ENCODE data around the gene PTPRD.

PTPRD gene

DNA sequence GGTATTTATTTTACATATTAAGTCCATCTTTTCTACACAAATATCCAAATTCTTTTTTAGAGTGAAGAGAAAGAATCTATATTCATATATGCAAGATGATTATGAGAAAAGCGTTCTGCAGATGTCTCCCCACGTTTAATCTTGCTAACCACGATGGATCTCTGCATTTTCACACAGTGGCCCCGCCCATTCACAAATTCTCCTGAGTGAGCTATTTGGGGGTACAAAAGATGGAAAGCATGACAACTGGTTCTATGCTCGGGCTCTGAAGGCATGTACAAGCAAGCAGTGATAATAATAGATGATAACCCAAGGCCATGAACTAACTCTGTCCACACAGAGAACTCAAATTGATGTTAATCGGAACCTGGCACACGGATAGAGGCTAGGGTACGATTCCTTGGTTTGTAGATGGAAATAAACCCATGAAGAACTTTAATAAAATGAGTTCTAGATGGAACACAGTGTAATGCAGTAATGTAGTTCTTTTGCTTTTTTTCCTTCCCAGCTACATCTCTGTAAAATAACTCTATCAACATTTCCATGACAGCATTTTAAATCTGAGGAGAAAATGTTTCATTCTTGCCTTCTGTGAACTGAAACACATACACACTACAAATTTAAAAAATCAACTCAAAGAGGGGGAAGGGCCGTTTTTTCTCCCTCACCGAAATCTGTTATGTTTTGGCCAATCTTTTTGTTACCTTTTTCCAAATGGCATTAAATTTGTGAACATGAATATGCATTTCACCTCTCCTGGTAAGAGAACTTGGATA lies 1961.5 kb downstream of the PTPRD start:
- no peak for FAIRE-seq

- no peak for FAIRE-seq
These were observed 1963.0 kb downstream of the PTPRD start for GRCh38 chr9:8649807-8650206.

- FAIRE-seq, result no peak
These were observed 1963.6 kb downstream of the PTPRD start for GRCh38 chr9:8649160-8649559.

GRCh38 chr9:8648271-8648845 lies 1964.4 kb downstream of the PTPRD start:
- no peak for FAIRE-seq

DNA sequence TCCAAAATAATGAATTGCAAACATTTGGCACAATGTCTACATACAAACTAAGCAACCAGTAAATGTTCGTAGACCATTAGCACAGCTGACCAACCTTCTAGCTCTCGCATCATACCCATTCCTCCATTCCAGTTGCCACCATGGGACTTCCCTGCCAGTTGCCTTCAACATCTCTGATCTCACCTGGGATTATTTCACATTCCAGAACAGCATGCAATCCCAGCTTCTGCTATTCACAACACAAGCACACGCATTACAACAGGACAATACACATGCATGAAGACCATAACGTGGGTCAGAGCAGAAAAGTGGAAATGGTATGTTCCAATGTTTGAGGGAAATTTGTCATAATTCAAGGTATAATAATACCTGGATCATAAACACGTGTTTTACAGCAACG lies 1965.0 kb downstream of the PTPRD start:
- FAIRE-seq, result no peak

- FAIRE-seq, result no peak
These were observed 1968.2 kb downstream of the PTPRD start for GRCh38 chr9:8644571-8644970.

GRCh38 chr9:8643896-8644295 lies 1968.9 kb downstream of the PTPRD start:
- FAIRE-seq, result no peak

DNA sequence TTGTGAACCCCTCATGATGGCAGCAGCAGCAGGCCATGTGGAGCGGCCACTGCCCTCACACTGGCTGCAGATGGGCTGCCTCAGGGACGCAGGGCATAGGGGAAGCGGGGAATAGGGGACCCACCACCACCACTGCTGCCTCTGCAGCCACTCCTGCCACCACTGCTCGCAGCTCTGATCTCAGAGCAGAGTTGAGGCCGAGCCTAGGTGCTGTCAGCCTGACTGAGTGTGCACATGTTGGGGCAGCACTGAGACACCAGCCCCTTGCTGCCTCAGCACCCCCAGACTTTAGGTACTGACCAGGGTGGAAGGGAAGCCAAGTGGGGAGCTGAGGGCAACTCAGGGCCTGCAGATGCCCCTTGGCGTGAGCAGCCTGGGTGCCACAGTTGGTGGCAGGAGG lies 1969.3 kb downstream of the PTPRD start:
- no peak for FAIRE-seq

DNA sequence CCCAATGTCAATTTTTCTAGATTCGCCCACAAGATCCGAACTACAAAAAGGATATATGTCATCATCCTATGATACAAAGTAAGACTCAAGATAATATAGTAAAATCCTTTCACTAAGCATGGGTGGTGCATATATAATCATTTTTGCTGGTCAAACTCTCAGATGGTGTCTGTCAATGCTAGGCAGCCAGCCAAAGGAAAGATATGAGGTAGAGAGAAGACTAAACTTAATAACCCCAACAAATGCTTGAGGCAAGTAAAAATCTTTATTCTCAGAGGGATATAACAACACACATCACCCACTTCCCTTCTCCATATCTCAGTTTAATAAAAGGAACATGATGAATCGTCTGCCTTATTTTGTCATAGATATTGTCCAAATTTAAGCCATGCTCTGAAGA lies 1972.0 kb downstream of the PTPRD start:
- FAIRE-seq, result no peak

GRCh38 chr9:8637626-8638025 lies 1975.2 kb downstream of the PTPRD start:
- FAIRE-seq, result no peak

DNA sequence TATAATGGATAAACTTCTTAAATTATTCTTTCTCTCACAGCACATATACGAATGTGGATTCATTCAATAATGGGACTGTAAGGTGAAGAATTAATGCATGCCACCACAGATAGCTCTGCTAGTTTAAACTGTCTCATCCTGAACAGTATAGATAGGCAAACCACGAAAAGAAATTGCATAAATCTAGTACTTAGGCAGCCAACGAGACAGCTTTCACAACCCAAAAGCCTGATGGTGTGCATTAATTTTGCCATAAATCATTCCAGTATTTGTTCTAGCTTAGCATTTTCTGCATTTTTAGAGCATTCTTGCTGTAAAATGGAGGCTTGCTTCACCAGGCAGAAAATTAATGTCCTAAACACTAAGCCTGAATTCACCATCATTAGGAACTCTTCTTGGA lies 1979.0 kb downstream of the PTPRD start:
- no peak for FAIRE-seq

DNA sequence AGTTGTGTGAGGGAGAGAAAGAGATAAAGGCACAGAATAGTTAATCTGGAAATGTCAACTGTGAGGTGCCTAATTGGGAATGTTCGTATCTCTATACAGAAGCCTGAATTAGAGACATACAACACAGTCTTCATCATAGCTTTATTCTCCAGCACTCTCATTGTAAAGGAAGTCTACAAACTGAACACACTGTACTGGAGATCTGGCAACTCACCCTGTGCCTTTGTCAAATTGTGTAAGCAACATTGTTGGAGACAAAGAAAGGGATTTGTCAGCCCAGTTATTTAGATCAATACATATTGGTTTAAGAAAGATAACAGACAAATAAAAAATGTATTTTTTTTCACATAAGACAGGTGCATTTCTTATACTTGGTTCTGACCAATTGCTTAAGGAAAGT lies 1980.3 kb downstream of the PTPRD start:
- no peak for FAIRE-seq

GRCh38 chr9:8628791-8629190 lies 1984.0 kb downstream of the PTPRD start:
- FAIRE-seq, result no peak

DNA sequence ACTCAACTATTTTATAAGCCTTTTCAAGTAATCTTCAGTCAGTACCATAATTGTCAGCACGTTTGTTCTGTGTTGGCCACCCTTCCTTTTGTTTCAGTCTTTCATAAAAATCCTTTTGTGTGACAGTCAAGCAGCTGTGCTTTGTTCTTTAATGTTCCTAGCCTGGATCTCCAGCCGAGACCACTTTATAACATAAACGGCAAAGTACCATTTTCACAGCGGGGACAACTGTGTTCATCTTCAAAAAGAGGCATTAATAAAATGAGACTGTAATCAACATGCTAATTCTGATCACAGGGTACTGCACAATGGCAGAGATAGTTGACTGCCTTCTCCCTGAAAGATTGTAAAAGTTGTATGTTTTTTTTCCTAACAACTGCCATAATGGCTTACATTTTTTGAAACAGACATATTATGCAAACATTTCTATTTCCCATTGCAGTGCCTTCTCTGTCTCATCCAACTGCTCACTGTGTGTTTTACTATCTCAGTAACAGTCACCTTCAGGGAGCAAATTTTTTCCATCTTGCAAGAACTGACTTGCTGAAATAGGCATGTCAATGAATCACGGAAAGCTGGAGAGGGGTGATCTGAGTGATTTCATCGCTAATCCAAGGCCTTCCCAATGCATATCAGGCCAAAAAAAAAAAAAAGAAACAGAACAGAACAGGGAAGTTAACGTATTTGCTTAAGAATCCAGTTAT lies 1984.7 kb downstream of the PTPRD start:
- FAIRE-seq, result no peak

DNA sequence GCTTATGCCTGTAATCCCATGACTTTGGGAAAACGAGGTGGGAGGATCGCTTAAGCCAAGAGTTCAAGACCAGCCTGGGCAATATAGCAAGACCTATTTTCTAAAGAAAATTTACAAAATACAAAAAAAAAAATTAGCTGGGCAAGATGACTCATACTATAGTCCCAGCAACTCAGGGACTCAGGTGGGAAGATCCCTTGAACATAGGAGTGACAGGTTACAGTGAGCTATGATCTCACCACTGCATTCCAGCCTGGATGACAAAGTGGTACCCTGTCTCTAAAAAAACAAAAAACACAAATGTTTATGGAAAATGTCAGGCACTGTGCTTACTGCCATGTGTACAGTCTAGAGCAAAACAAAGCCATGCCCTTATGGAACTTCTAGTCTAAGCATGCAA lies 1989.9 kb downstream of the PTPRD start:
- FAIRE-seq, result no peak

GRCh38 chr9:8622222-8622802 lies 1990.5 kb downstream of the PTPRD start:
- FAIRE-seq, result no peak

DNA sequence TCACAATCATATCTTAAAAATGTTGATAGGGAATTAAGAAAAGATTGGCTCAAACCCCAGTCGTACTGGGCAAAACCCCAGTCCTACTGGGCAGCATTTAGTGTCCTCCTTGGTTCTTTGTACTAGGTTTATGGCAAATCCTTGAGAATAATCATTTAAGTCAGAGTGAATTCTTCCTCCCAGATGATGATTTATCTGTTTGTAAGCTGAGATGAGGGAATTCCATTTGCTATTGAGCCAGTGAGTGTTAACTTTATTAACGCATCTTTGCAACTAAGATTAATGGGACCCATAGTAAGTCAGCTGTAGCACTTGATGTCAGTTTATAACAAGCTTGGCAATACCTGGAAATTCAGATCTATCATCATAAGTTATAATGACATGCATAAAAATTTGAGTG lies 1991.4 kb downstream of the PTPRD start:
- no peak for FAIRE-seq

DNA sequence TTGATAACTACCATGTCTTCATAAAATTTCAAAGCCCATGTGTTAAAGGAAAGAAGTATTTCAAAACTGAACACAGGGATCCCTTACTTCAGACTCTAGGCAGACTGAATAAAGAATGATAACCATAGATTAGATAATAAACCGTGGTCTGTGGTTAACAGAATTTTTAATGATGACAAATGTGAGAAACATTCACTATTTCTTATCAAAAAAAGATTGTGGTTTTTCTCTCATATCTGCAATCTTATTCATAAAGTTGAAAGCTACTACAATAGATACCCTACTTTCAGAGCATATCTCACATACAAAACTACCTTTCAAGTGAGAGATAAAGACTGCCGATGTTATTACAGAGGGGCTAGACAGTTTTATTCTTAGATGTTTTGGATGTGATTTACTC lies 1996.4 kb downstream of the PTPRD start:
- FAIRE-seq, result no peak

- FAIRE-seq, result no peak
These were observed 1997.8 kb downstream of the PTPRD start for GRCh38 chr9:8614926-8615440.

GRCh38 chr9:8613346-8613825 lies 1999.4 kb downstream of the PTPRD start:
- FAIRE-seq, result no peak

DNA sequence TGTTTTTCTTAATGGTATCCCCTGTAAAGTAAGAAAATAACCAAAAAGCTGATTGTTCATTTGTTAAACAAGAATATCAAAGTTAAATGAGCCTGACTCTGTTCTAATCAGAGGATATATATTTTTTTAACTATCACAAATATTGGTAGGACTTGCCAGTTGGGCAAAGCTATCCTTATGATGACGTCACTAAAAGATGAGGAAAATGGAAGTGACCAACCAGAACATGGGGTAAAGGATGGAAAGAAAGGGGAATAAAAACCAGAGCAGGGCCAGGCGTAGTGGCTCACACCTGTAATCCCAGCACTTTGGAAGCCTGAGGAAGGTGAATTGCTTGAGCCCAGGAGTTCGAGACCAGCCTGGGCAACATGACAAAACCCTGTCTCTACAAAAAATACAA lies 2001.6 kb downstream of the PTPRD start:
- FAIRE-seq, result no peak

GRCh38 chr9:8610256-8610655 lies 2002.5 kb downstream of the PTPRD start:
- FAIRE-seq, result no peak

DNA sequence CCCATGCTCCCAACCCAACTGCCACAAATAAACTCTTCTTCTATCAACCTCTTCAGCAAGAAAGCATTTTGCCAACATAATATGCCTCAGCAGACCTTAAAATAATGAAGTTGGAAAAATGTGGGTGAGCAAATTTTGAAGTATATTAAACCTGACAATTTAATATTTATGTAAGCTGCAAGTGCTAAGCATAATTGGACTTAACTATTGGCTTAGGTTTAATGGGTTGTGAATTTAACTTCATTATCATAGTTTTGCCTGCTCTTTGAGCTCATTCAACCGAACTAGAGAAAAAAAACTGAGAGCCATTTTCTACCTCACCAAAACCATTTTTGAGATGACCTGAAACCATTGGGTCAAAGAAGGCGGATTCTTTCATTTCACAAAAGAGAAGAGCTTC lies 2007.7 kb downstream of the PTPRD start:
- no peak for FAIRE-seq

DNA sequence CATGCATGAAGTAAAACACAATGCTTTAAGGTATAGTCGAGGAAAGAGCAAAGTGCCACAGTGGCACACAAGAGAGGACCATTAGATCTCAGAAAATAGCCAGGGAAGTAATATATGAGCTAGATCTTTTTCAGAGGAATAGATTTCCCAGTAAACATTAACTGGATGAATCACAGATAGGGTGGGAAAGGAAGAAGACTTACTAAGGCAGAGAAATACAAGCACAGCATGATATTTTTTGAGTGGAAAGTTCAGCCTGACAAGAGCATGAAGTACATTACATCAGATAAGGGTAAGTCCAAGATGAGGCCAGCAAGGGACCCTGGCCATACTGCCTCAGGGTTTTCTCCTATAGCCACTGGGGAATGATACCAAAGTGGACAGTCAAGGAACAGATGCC lies 2008.6 kb downstream of the PTPRD start:
- no peak for FAIRE-seq
